H54 (cell line): ENCODE data around the gene BHLHA15.
"Not testable (repeated sequence)": the region's sequence is repeated elsewhere in the genome, so short reads cannot be mapped to it uniquely, and the experiment has no call there.

ENCODE experiments used
- DNase-seq: peaks from one replicate; pipeline ENCODE4 v3.0.0; 2011; ENCODE audit warnings: low spot score, mixed read lengths; ENCODE audit not compliant: insufficient read length
- FAIRE-seq: peaks from 3 replicates; lab custom pipeline; 2011; peaks lifted over from hg19 to GRCh38; lab: Jason Lieb, UNC
- POLR2A ChIP-seq: IDR thresholded peaks from 2 replicates; pipeline ENCODE4 v1.6.1; 2011; ENCODE audit warnings: low read depth, mild to moderate bottlenecking, low read length

BHLHA15 gene

GRCh38 chr7:98209166-98209920 lies 1.9 kb upstream of the BHLHA15 start:
- no peak for DNase-seq
- TF ChIP-seq POLR2A: no peak
- FAIRE-seq: no peak

- no peak for TF ChIP-seq POLR2A
- FAIRE-seq (no peak), DNase-seq (no peak)
These were observed 572 bp upstream of the BHLHA15 start for GRCh38 chr7:98210513-98211220.

DNA sequence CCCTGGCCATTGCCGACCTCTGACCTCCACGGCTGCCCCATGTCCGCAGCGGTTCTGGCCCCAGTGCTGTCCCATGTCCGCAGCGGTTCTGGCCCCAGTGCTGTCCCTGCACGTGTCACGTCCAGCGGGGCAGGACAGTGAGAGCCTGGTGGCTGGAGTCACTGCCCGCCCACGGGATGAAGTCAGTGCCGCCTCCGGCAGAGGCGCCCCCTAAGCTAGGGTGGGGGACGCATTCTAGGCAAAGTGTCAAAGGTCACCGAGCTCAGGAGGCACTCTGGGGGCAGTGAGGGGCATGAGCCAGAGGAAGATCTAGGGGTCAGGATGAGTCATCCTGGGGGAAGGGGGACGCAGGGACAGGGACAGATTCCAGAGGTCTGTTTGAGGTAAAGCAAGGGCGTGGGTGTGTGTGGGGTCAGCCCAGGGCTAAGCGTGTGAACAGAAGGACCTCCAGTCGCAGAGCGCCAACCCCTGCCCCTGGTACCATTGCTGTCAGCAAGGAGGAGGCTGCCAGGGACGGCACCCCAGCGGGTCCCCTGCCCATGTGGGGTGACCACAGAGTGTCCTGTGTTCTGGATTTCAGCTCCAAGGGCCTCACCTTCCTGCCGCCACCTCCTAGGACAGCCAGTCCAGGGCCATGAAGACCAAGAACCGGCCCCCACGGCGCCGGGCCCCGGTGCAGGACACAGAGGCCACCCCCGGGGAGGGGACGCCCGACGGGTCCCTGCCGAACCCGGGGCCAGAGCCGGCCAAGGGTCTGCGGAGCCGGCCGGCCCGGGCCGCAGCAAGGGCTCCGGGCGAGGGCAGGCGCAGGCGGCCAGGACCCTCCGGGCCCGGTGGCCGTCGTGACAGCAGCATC lies 665 bp downstream of the BHLHA15 start:
- DNase-seq (no peak), FAIRE-seq (no peak)
- no peak for TF ChIP-seq POLR2A

GRCh38 chr7:98212532-98213041 lies 1.3 kb downstream of the BHLHA15 start:
- DNase-seq (no peak), FAIRE-seq (no peak)
- no peak for TF ChIP-seq POLR2A

- TF ChIP-seq POLR2A: no peak
- FAIRE-seq: no peak
- no peak for DNase-seq
These were observed 2.2 kb downstream of the BHLHA15 start for GRCh38 chr7:98213296-98213887.

DNA sequence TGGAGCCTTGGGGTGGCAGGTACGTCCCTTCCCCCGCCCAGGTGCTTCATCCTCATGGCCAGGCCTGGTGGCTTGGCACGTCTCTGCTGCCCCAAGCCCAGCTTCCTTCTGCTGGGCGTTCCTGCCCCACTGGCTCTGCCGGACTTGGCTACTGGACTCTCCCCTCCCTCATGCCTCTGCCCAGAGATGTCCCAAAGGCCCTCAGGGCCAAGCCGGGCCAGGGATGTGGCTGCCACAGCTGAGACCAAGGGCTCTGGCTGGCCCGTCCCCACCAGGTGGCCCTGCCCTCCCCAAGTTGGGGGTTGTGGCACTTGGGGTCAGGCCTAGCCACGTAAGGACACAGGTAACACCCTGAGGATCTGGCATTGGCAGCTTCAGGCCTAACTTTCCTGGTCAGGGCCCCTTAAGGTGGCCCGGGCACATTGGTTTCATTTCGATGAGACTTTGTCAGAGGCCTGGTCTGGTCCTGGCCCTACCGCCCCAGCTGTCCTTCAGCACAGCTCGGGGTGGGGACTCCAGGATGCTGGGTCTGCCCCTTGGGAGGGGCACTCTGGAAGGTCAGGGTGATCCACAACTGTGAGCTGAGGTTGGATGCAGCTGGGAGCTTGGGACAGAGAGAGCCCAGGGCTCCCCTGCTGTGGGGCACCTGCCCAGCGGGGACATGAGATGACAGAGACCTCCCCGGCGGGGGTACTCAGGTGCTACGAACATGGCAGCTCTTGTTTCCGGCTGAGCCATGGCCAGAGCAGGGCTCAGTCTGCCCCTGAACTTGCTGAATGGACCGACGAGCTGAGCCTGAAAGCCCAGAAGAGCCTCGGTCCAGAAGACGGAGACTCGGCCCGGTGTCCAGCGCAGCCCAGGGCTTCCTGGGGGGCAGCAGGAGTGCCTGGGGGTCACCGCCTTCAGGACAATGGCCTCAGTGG lies 2.9 kb downstream of the BHLHA15 start:
- FAIRE-seq (no peak), DNase-seq (no peak)
- TF ChIP-seq POLR2A: no peak

DNA sequence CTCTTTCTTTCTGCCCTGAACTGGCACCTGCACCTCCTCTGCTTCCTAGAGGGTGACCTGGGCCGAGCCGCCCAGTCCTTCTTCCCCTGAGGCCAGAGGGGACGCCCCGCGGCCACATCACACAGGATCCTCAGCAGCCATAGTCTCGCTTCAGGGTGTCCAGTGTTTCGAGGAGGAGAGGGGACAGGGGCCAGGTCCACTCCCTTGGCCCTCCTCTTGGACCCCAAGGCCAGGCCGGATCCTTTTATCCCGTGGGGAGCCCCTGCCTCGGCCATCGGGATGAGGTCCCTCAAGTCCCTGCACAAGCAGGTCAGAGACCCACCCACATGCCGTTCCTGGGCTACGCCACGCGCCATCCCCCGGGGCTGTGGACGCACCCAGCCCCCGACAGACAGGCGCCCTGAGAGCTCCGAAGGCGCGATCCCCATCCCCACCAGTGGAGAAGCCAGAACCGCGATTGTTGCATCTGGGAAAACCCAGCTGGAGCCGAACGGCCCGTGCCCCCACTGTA lies 3.6 kb downstream of the BHLHA15 start:
- DNase-seq (no peak), FAIRE-seq (no peak)
- no peak for TF ChIP-seq POLR2A

- no peak for TF ChIP-seq POLR2A
- FAIRE-seq: no peak
- DNase-seq: no peak
These were observed 4.6 kb downstream of the BHLHA15 start for GRCh38 chr7:98215561-98216495.

GRCh38 chr7:98216941-98217622 lies 5.8 kb downstream of the BHLHA15 start:
- DNase-seq (no peak), FAIRE-seq (no peak)
- no peak for TF ChIP-seq POLR2A

- DNase-seq (no peak), FAIRE-seq (no peak)
- TF ChIP-seq POLR2A: no peak
These were observed 6.7 kb downstream of the BHLHA15 start for GRCh38 chr7:98217623-98218582.

DNA sequence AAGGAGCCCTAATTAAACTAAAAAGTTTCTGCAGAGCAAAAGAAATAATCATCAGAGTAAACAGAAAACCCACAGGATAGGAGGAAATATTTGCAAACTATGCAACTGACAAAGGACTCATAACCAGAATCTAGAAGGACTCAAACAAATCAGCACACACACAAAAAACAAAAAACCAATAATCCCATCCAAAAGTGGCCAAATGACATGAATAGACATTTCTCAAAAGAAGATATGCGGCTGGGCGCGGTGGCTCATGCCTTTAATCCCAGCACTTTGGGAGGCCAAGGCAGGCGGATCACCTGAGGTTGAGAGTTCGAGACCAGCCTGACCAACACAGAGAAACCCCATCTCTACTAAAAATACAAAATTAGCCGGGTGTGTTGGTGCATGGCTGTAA lies 8.1 kb downstream of the BHLHA15 start:
- not testable (repeated sequence) for DNase-seq, FAIRE-seq
